CD8-positive, alpha-beta memory T cell (primary cell): ENCODE results near the gene MTFR1L. TPM values are rescaled to one million over a fixed set of nuclear protein-coding genes. Genes with fewer than 3 reads are reported as not detected.
A peak's percentile ranks its signal among the peaks of the same experiment; 100 is the strongest.

Experiments used
- CTCF ChIA-PET: fragments of 350-600 bp; sonication (Branson Sonifier 250); formaldehyde crosslinking; loops from one replicate; lab custom pipeline; 2021; ENCODE audit warnings: antibody characterized with exemption; lab: Charles Lee
- POLR2A ChIA-PET: fragments of 350-600 bp; sonication (Branson Sonifier 250); formaldehyde crosslinking; loops from one replicate; lab custom pipeline; 2021; ENCODE audit warnings: antibody characterized with exemption; lab: Charles Lee
- DNase-seq, 5 donors: peaks; one replicate each; pipeline versions ENCODE4 v3.0.0 to v3.0.0-alpha.2; 2020 to 2022; ENCODE audit warnings: mixed read lengths in 1 of 5
- H3K27ac ChIP-seq: one replicate; pipeline ENCODE4 v1.7.0; 2013; ENCODE audit warnings: low read depth, mild to moderate bottlenecking, low read length, moderate library complexity
- H3K27me3 ChIP-seq: 2 replicates; pipeline ENCODE4 v1.7.0; 2013; ENCODE audit warnings: low read length, mild to moderate bottlenecking; ENCODE audit not compliant: insufficient read depth, poor library complexity, severe bottlenecking
- H3K36me3 ChIP-seq: 2 replicates; pipeline ENCODE4 v1.7.0; 2013; ENCODE audit warnings: mild to moderate bottlenecking, low read length, moderate library complexity; ENCODE audit not compliant: insufficient read depth
- H3K4me1 ChIP-seq: 2 replicates; pipeline ENCODE4 v1.7.0; 2013; ENCODE audit warnings: mild to moderate bottlenecking, low read length, moderate library complexity; ENCODE audit not compliant: insufficient read depth
- H3K4me3 ChIP-seq: 2 replicates; pipeline ENCODE4 v1.7.0; 2013; ENCODE audit warnings: mild to moderate bottlenecking, low read length
- H3K9me3 ChIP-seq: 2 replicates; pipeline ENCODE4 v1.7.0; 2013; ENCODE audit warnings: mild to moderate bottlenecking, low read length
- H3K27ac Mint-ChIP-seq, 8 donors: one replicate each; pipeline ENCODE4 v1.8.0; 2020 to 2021; ENCODE audit warnings: mixed read lengths in 8 of 8, mild to moderate bottlenecking in 6 of 8, inconsistent platforms in 3 of 8, moderate library complexity in 3 of 8
- H3K27me3 Mint-ChIP-seq, 2 donors: one replicate each; pipeline ENCODE4 v1.8.0; 2020 to 2021; ENCODE audit warnings: mixed read lengths in 2 of 2, mild to moderate bottlenecking in 1 of 2, moderate library complexity in 1 of 2
- H3K36me3 Mint-ChIP-seq, 3 donors: one replicate each; pipeline ENCODE4 v1.8.0; 2020 to 2021; ENCODE audit warnings: mixed read lengths in 3 of 3, inconsistent platforms in 1 of 3, mild to moderate bottlenecking in 1 of 3
- H3K4me1 Mint-ChIP-seq, 3 donors: one replicate each; pipeline ENCODE4 v1.8.0; 2020 to 2021; ENCODE audit warnings: mixed read lengths in 3 of 3, inconsistent platforms in 1 of 3, mild to moderate bottlenecking in 1 of 3
- H3K4me3 Mint-ChIP-seq, 7 donors: one replicate each; pipeline ENCODE4 v1.8.0; 2020 to 2021; ENCODE audit warnings: mixed read lengths in 7 of 7, mild to moderate bottlenecking in 6 of 7, moderate library complexity in 4 of 7, inconsistent platforms in 2 of 7
- H3K9me3 Mint-ChIP-seq, 5 donors: one replicate each; pipeline ENCODE4 v1.8.0; 2020 to 2022; ENCODE audit warnings: mixed read lengths in 5 of 5, mild to moderate bottlenecking in 3 of 5, moderate library complexity in 2 of 5, inconsistent platforms in 1 of 5
- polyA plus RNA-seq: library from polyadenylated mRNA; unstranded; fragments of 300-500 nt; fragmentation: Illumina TruSeq; gene quantifications from one replicate; pipeline ENCODE4 v1.2.3, GENCODE V29; 2021
- total RNA-seq, 2 experiments: library from RNA; stranded (reverse); gene quantifications; one replicate each; pipeline ENCODE4 v1.2.3, GENCODE V29; 2021

Gene MTFR1L
- total and polyA plus RNA-seq, 3 experiments from 2014 or later = 29.7 to 33.5 (median 30.2) TPM

DNA sequence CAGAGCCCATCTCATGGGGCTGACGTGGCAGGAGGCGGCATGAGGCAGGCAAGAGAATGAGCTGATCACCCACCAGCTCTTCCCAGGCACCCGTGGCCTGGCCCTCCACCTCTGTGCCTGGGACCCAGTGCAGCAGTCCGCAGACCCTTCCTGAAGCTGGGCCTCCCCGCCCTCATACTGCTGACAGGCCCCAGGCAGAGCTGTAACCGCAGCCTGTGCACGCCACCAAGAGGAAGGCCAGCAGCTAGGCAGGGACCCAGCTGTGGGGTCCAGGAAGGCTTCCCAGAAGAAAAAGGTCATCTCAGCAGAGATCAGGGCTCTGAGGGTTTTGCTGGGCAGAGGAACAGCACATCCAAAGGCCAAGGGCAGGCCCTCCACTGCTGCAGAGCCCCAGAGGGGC lies 9.8 kb upstream of the MTFR1L start:
- peak in 1 of 5 donors; percentile 38 for DNase-seq
- Histone ChIP-seq H3K27me3 (no peaks in the 10 kb centered on the region), H3K27ac (no peak overlapping the region), H3K4me3 (no peak overlapping the region), H3K36me3 (no peaks in the 10 kb centered on the region), H3K9me3 (no peaks in the 10 kb centered on the region), H3K4me1 (peaks cover 8% of the 10 kb centered on the region)
- no peaks in the 10 kb centered on the region for H3K9me3 Mint-ChIP-seq
- ChIA-PET POLR2A (no interaction called here), CTCF (interaction anchor here (0.8 to 4.2 kb wide), 17 partner anchors 8 to 457 kb away, joined by 3 to 24 read pairs (median 10); partner anchors contain the start of gene MTFR1L)
- H3K4me1 Mint-ChIP-seq = peaks cover under 1 to 5% (median 3%) of the 10 kb centered on the region in 3 donors
- H3K27me3 Mint-ChIP-seq = no peaks in the 10 kb centered on the region
- peaks cover 2 to 41% (median 5%) of the 10 kb centered on the region in 3 donors for H3K36me3 Mint-ChIP-seq
- no peak overlapping the region for H3K4me3 Mint-ChIP-seq
- H3K27ac Mint-ChIP-seq = no peak overlapping the region

GRCh38 chr1:25810341-25811299 lies 9.1 kb upstream of the MTFR1L start:
- POLR2A ChIA-PET = interaction anchor here (1.0 kb wide), 1 partner anchor 202 kb away, joined by 3 read pairs; no protein-coding TSS in a partner anchor
- peaks cover 2 to 37% (median 5%) of the 10 kb centered on the region in 3 donors for H3K36me3 Mint-ChIP-seq
- peak; percentile 70 to 83 (median 74) for DNase-seq
- Histone ChIP-seq H3K36me3 (no peaks in the 10 kb centered on the region), H3K27ac (no peak overlapping the region), H3K4me1 (peaks cover 8% of the 10 kb centered on the region), H3K9me3 (no peaks in the 10 kb centered on the region), H3K27me3 (no peaks in the 10 kb centered on the region), H3K4me3 (no peak overlapping the region)
- H3K4me1 Mint-ChIP-seq = peaks cover 0 to 5% (median 2%) of the 10 kb centered on the region in 3 donors
- CTCF ChIA-PET = interaction anchor here (0.6 to 4.2 kb wide), 28 partner anchors 9 to 578 kb away, joined by 3 to 24 read pairs (median 4); partner anchors contain the start of genes MTFR1L and SYF2
- no peaks in the 10 kb centered on the region for H3K27me3 Mint-ChIP-seq
- H3K27ac Mint-ChIP-seq = peak overlapping the region in 1 of 8 donors; percentile 33
- no peaks in the 10 kb centered on the region for H3K9me3 Mint-ChIP-seq
- H3K4me3 Mint-ChIP-seq = no peak overlapping the region

DNA sequence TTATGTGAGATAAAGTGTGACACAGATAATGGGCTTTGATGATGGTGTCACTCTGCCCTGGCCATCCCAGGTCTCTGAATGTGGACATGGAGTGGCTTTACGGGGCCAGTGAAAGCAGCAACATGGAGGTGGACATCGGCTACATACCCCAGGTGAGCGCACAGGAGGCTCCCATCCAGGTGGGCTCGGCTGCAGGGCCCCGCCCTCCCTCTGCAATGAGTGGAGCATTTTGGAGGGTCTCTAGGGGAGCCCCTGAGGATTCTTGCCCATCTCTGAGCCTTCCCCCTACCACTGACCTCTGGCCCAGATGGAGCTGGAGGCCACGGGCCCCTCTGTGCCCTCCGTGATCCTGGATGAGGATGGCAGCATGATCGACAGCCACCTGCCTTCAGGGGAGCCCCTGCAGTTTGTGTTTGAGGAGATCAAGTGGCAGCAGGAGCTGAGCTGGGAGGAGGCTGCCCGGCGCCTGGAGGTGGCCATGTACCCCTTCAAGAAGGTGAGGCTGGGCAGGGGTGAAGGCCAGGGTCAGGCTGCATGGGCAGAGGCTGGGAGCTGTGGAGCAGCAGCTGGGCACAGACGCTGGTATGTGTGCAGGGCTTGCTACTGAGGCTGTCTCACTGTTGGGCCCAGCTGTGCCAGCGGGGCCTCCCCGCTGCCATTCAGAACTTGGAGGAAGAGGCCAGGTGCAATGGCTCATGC lies 8.2 kb upstream of the MTFR1L start:
- H3K9me3 Mint-ChIP-seq = no peaks in the 10 kb centered on the region
- POLR2A ChIA-PET = interaction anchor here (1.0 kb wide), 1 partner anchor 203 kb away, joined by 3 read pairs; no protein-coding TSS in a partner anchor
- no peak overlapping the region for H3K27ac ChIP-seq

GRCh38 chr1:25813071-25813733 lies 6.6 kb upstream of the MTFR1L start:
- Mint-ChIP-seq H3K27me3 (no peaks in the 10 kb centered on the region), H3K4me1 (peaks cover 3 to 7% (median 4%) of the 10 kb centered on the region in 3 donors), H3K27ac (peak overlapping the region in 2 of 8 donors; percentile 14 to 60), H3K9me3 (no peaks in the 10 kb centered on the region), H3K36me3 (peaks cover 0 to 22% (median 2%) of the 10 kb centered on the region in 3 donors), H3K4me3 (no peak overlapping the region)
- H3K4me1 ChIP-seq = peaks cover 19% of the 10 kb centered on the region
- H3K36me3 ChIP-seq = no peaks in the 10 kb centered on the region
- H3K27ac ChIP-seq = no peak overlapping the region
- H3K9me3 ChIP-seq = no peaks in the 10 kb centered on the region
- DNase-seq = no peak
- H3K4me3 ChIP-seq = no peak overlapping the region
- no peaks in the 10 kb centered on the region for H3K27me3 ChIP-seq
- ChIA-PET CTCF (interaction anchor here (1.3 to 4.2 kb wide), 2 partner anchors 15 to 293 kb away, joined by 3 to 14 read pairs; no protein-coding TSS in a partner anchor), POLR2A (no interaction called here)

More for the DNA sequence above, 8.2 kb upstream of the MTFR1L start:
- DNase-seq = peak in 1 of 5 donors; percentile 41
- no peak overlapping the region for H3K4me3 ChIP-seq
- Mint-ChIP-seq H3K27me3 (no peaks in the 10 kb centered on the region), H3K36me3 (peaks cover 0 to 30% (median 2%) of the 10 kb centered on the region in 3 donors), H3K4me1 (peaks cover 0 to 5% (median 2%) of the 10 kb centered on the region in 3 donors), H3K27ac (peak overlapping the region in 1 of 8 donors; percentile 33), H3K4me3 (no peak overlapping the region)
- H3K4me1 ChIP-seq = peaks cover 8% of the 10 kb centered on the region
- H3K36me3 ChIP-seq = no peaks in the 10 kb centered on the region
- CTCF ChIA-PET = interaction anchor here (0.6 to 4.2 kb wide), 20 partner anchors 8 to 579 kb away, joined by 3 to 24 read pairs (median 4); partner anchors contain the start of genes MTFR1L and SYF2
- H3K27me3 ChIP-seq = no peaks in the 10 kb centered on the region
- no peaks in the 10 kb centered on the region for H3K9me3 ChIP-seq

DNA sequence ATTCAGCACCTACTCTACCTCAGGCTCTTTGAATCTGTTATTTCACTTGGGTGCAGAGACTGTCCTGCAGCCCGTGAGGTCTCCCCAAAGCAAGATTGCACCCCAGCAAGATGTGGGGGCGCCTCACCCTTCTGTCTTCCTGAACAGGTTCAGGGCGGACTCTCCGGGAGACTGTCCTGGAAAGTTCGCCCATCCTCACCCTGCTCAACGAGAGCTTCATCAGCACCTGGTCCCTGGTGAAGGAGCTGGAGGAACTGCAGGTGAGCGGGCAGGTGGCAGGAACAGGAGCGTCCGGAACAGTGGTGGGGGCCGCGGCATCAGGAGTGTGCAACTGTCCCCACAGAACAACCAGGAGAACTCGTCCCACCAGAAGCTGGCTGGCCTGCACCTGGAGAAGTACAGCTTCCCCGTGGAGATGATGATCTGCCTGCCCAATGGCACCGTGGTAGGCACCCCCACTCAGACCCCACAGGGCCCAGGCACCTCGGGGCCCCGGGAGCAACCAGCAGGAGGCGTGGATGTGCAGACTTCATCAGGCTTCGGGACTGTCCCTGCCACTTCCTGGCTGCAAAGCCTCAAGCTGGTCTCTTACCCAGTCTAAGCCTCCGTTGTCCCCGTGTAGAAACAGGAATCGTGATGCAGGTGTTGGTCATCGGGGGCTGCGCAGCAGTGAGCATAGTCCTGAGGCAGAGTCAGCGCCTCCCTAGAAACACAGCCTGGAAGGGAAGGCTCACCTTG lies 5.9 kb upstream of the MTFR1L start:
- Histone ChIP-seq H3K4me1 (peaks cover 25% of the 10 kb centered on the region), H3K27ac (no peak overlapping the region), H3K4me3 (no peak overlapping the region), H3K9me3 (no peaks in the 10 kb centered on the region), H3K36me3 (no peaks in the 10 kb centered on the region), H3K27me3 (no peaks in the 10 kb centered on the region)
- DNase-seq = no peak
- no peaks in the 10 kb centered on the region for H3K27me3 Mint-ChIP-seq
- H3K27ac Mint-ChIP-seq = peak overlapping the region in 1 of 8 donors; percentile 14
- peaks cover 0 to 18% (median 2%) of the 10 kb centered on the region in 3 donors for H3K36me3 Mint-ChIP-seq
- peaks cover 8 to 14% (median 10%) of the 10 kb centered on the region in 3 donors for H3K4me1 Mint-ChIP-seq
- no peak overlapping the region for H3K4me3 Mint-ChIP-seq
- ChIA-PET CTCF (no interaction called here), POLR2A (interaction anchor here (1.4 kb wide), 1 partner anchor 195 kb away, joined by 3 read pairs; no protein-coding TSS in a partner anchor)
- no peaks in the 10 kb centered on the region for H3K9me3 Mint-ChIP-seq

DNA sequence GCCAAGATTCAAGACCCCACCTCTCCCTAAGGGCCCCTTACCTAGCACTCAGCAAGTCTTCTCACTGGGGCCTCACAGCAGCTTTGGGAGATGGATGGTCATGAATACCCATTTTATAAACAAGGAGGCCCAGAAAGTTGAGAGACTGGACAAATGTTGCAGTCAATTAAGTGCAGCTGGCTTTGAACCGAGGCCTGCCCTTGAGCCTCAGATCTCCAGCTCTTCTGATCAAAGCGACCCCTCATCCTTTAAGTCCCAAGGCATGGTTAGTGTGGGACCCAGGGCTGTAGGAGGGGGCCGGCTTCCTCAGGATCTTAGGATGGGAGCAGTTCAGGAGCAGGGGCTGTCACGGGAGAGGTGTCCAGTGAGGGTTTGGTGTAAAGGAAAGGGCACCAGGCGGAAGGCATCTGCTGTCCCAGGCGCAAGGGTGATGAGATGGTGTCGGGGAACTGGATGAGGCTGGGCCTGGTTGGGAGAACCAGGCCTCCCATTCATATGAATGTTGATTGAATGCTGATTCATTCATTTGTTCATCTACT lies 5.1 kb upstream of the MTFR1L start:
- peaks cover 0 to 14% (median 2%) of the 10 kb centered on the region in 3 donors for H3K36me3 Mint-ChIP-seq
- Histone ChIP-seq H3K27ac (no peak overlapping the region), H3K27me3 (no peaks in the 10 kb centered on the region), H3K36me3 (no peaks in the 10 kb centered on the region), H3K4me1 (peaks cover 31% of the 10 kb centered on the region), H3K4me3 (no peak overlapping the region), H3K9me3 (no peaks in the 10 kb centered on the region)
- H3K4me3 Mint-ChIP-seq = no peak overlapping the region
- peaks cover 14 to 21% (median 15%) of the 10 kb centered on the region in 3 donors for H3K4me1 Mint-ChIP-seq
- H3K27me3 Mint-ChIP-seq = peaks cover 0 to 2% of the 10 kb centered on the region in 2 donors
- no peaks in the 10 kb centered on the region for H3K9me3 Mint-ChIP-seq
- no peak for DNase-seq
- CTCF ChIA-PET = no interaction called here
- POLR2A ChIA-PET = interaction anchor here (1.4 kb wide), 1 partner anchor 196 kb away, joined by 3 read pairs; no protein-coding TSS in a partner anchor
- peak overlapping the region in 4 of 8 donors; percentile 13 to 55 (median 45) for H3K27ac Mint-ChIP-seq
